Loucy (cell line): ENCODE measurements around the gene AHDC1.

Experiments
- CTCF ChIP-seq: fragments of 200-600 bp; sonication (generic); conservative IDR thresholded peaks from 2 replicates; pipeline ENCODE4 v1.5.1; 2014; ENCODE audit warnings: mild to moderate bottlenecking, antibody characterized with exemption, low read length
- EZH2phosphoT487 ChIP-seq: fragments of 200-600 bp; IDR thresholded peaks from 2 replicates; pipeline ENCODE4 v1.6.1; 2018; ENCODE audit warnings: antibody characterized with exemption, mild to moderate bottlenecking, moderate library complexity, borderline replicate concordance

GRCh38 chr1:27572019-27572678 is 31.8 kb downstream of the AHDC1 start:
- TF ChIP-seq CTCF (no peak), EZH2phosphoT487 (no peak)
